PC-9 (cell line): ENCODE measurements around the gene EFHC1. TPM values are rescaled to one million over a fixed set of nuclear protein-coding genes. Genes with fewer than 3 reads are reported as not detected.

Experiments used
- BruUV-seq: library from RNA; stranded (reverse); fragments of 400-500 nt; replicated peaks from 2 replicates; lab custom pipeline; 2021; lab: Mats Ljungman, UMichigan
- CTCF ChIA-PET: fragments of 300-600 bp; sonication (Branson Sonifier 250); formaldehyde crosslinking; loops from one replicate; lab custom pipeline; 2022; ENCODE audit warnings: antibody characterized with exemption; lab: Charles Lee
- POLR2A ChIA-PET: fragments of 300-600 bp; sonication (Branson Sonifier 250); formaldehyde crosslinking; loops from one replicate; lab custom pipeline; 2022; ENCODE audit warnings: antibody characterized with exemption; ENCODE audit not compliant: unreplicated experiment; lab: Charles Lee
- DNase-seq, 2 experiments: peaks; one replicate each; pipeline versions ENCODE4 v3.0.0 to v3.0.0-alpha.2; 2015 to 2022; ENCODE audit warnings: mixed read lengths in 1 of 2
- H2AFZ ChIP-seq: fragments of 200-600 bp; sonication (generic); 2 replicates; pipeline ENCODE4 v1.8.1; 2017; ENCODE audit warnings: antibody characterized with exemption
- H3F3A ChIP-seq: fragments of 200-600 bp; sonication (generic); 2 replicates; pipeline ENCODE4 v1.8.1; 2017; ENCODE audit warnings: antibody characterized with exemption, mild to moderate bottlenecking, low read depth; ENCODE audit not compliant: insufficient read depth
- H3K27ac ChIP-seq: fragments of 200-600 bp; sonication (generic); 2 replicates; pipeline ENCODE4 v1.6.1; 2016; ENCODE audit warnings: mixed run types
- H3K27me3 ChIP-seq: fragments of 200-600 bp; sonication (generic); 2 replicates; pipeline ENCODE4 v1.6.1; 2016; ENCODE audit warnings: low read depth, mixed run types; ENCODE audit not compliant: insufficient read depth
- H3K36me3 ChIP-seq: fragments of 200-600 bp; sonication (generic); 2 replicates; pipeline ENCODE4 v1.6.1; 2016; ENCODE audit warnings: low read depth, mixed run types
- H3K4me1 ChIP-seq: fragments of 200-600 bp; sonication (generic); replicated peaks from 2 replicates; pipeline ENCODE4 v1.6.1; 2016; ENCODE audit warnings: mixed run types; ENCODE audit not compliant: insufficient read depth
- H3K4me2 ChIP-seq: fragments of 200-600 bp; sonication (generic); 2 replicates; pipeline ENCODE4 v1.6.1; 2017; ENCODE audit warnings: mixed run types
- H3K4me3 ChIP-seq: fragments of 200-600 bp; sonication (generic); 2 replicates; pipeline ENCODE4 v1.6.1; 2016; ENCODE audit warnings: mixed run types
- H3K79me2 ChIP-seq: fragments of 200-600 bp; sonication (generic); 2 replicates; pipeline ENCODE4 v1.6.1; 2017; ENCODE audit warnings: low read depth, mixed run types
- H3K9me2 ChIP-seq: fragments of 200-600 bp; sonication (generic); 2 replicates; pipeline ENCODE4 v1.8.1; 2017; ENCODE audit warnings: mild to moderate bottlenecking; ENCODE audit not compliant: insufficient read depth
- H3K9me3 ChIP-seq: fragments of 200-600 bp; sonication (generic); 2 replicates; pipeline ENCODE4 v1.8.1; 2016; ENCODE audit warnings: low read depth; ENCODE audit not compliant: insufficient read depth
- H4K20me1 ChIP-seq: fragments of 200-600 bp; sonication (generic); 2 replicates; pipeline ENCODE4 v1.8.1; 2017; ENCODE audit not compliant: insufficient read depth
- CTCF ChIP-seq: fragments of 200-600 bp; sonication (generic); conservative IDR thresholded peaks from 2 replicates; pipeline ENCODE4 v1.6.1; 2017; ENCODE audit warnings: mixed run types, antibody characterized with exemption, mild to moderate bottlenecking, moderate library complexity
- EZH2 ChIP-seq: fragments of 200-600 bp; sonication (generic); IDR thresholded peaks from 2 replicates; pipeline ENCODE4 v1.8.0; 2017; ENCODE audit warnings: antibody characterized with exemption, low read depth
- intact Hi-C: fragments of 100-400 bp; cut with micrococcal nuclease; formaldehyde crosslinking; loops from one replicate; pipeline ENCODE4 v1.10.0; 2022; ENCODE audit not compliant: unreplicated experiment
- total RNA-seq: library from RNA; stranded (reverse); gene quantifications from 2 replicates; pipeline ENCODE4 v1.2.3, GENCODE V29; 2021

Gene EFHC1
- total RNA-seq, 1 experiment from 2014 or later = 45.0 TPM

DNA sequence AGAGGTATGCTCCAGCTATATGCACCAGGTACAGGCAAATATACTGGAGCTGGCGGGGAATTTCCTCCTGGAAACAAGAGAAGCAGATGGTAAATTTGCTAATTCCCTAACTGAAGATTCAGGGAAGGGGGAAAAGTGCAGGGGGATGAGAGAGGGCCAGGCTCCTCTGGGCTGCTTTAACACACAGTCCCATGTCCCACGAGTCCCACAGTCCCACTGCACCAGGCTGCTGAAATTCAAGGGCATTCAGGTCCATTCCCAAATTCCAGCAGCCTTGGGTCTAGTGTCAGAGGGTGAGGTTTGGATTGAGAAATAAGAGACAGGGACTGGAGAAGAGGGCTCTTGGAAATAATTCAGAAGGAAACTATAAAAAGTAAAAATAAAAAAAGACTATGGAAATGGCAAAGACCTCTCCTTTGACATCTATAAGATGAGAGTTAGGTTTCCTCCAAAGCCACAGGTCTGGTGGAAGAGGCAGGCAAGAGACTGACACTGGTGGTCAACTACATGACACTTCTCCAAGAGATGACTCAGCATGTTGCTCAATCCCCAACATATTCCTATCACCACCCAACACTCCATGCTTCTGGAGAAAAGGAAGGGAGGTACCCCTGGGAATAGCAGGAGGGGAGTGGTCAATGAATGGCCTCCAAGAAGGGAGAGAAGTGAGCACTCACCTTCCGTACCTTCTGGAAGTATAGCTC lies 87.6 kb downstream of the EFHC1 start:
- Histone ChIP-seq H3K4me1 (peaks cover 50% of the 10 kb centered on the region), H3K4me2 (no peak overlapping the region), H3K36me3 (no peaks in the 10 kb centered on the region), H3K4me3 (no peak overlapping the region), H3K27me3 (no peaks in the 10 kb centered on the region), H3K79me2 (no peaks in the 10 kb centered on the region), H3K9me3 (no peaks in the 10 kb centered on the region), H3K27ac (no peak overlapping the region), H3F3A (peaks cover 26% of the 10 kb centered on the region), H2AFZ (no peak overlapping the region), H3K9me2 (no peaks in the 10 kb centered on the region), H4K20me1 (peaks cover 7% of the 10 kb centered on the region; the same call in 1 of the 2 replicates)
- ChIA-PET CTCF (interaction anchor here (0.7 kb wide), 1 partner anchor 145 kb away, joined by 4 read pairs; no protein-coding TSS in a partner anchor), POLR2A (no interaction called here)
- intact Hi-C loops = no loop called here
- DNase-seq = no peak
- BruUV-seq = no TSS peak
- TF ChIP-seq EZH2 (no peak), CTCF (no peak)

DNA sequence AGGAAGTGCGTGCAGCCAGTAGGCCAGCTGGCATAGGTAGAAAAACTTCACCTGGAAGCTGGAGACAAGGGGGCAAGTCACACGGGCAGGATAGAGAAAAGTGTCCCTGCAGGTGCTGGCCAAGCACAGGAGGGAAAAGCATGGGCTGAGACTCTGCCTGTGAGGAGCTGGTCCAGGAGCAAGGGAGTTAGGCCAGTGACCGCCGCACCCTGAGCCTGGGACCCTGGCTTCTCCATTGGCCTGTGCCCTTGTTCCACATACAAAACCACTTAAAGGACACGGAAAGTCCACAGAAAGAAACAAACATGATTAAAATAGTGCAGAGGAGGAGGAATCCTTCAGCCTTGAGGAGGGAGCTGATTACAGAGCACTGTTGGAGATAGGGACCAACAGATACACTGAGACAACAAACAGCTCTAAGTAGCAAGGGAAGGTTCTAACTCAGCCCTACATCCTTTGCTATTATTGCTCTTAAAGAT lies 88.2 kb downstream of the EFHC1 start:
- H3K9me2 ChIP-seq = no peaks in the 10 kb centered on the region
- ChIA-PET POLR2A (no interaction called here), CTCF (no interaction called here)
- no peak overlapping the region for H2AFZ ChIP-seq
- peaks cover 20% of the 10 kb centered on the region for H3F3A ChIP-seq
- H4K20me1 ChIP-seq = peaks cover 3% of the 10 kb centered on the region; the same call in 1 of the 2 replicates
- no peaks in the 10 kb centered on the region for H3K9me3 ChIP-seq
- H3K36me3 ChIP-seq = no peaks in the 10 kb centered on the region
- no peaks in the 10 kb centered on the region for H3K27me3 ChIP-seq
- no peak for DNase-seq
- BruUV-seq = no TSS peak
- no peaks in the 10 kb centered on the region for H3K79me2 ChIP-seq
- H3K4me2 ChIP-seq = no peak overlapping the region
- H3K4me3 ChIP-seq = no peak overlapping the region
- intact Hi-C loops = no loop called here
- no peak overlapping the region for H3K27ac ChIP-seq
- peaks cover 47% of the 10 kb centered on the region for H3K4me1 ChIP-seq
- TF ChIP-seq CTCF = no peak
- TF ChIP-seq EZH2 = no peak

- ChIA-PET CTCF (no interaction called here), POLR2A (no interaction called here)
- Histone ChIP-seq H2AFZ (no peak overlapping the region), H3K4me2 (no peak overlapping the region), H3K9me2 (no peaks in the 10 kb centered on the region), H3K27ac (no peak overlapping the region), H4K20me1 (no peaks in the 10 kb centered on the region), H3K4me1 (peaks cover 44% of the 10 kb centered on the region), H3K36me3 (no peaks in the 10 kb centered on the region), H3F3A (peaks cover 14% of the 10 kb centered on the region; the same call in 1 of the 2 replicates), H3K4me3 (no peak overlapping the region), H3K79me2 (no peaks in the 10 kb centered on the region), H3K27me3 (no peaks in the 10 kb centered on the region), H3K9me3 (no peaks in the 10 kb centered on the region)
- TF ChIP-seq EZH2 (no peak), CTCF (no peak)
- intact Hi-C loops = no loop called here
- no TSS peak for BruUV-seq
- DNase-seq = no peak
These were observed 89.4 kb downstream of the EFHC1 start for GRCh38 chr6:52509281-52510212.
